Retinal pigment epithelial cell (primary cell): ENCODE results near the gene CENPE.
"Not testable (repeated sequence)": the region's sequence is repeated elsewhere in the genome, so short reads cannot be mapped to it uniquely, and the experiment has no call there.

ENCODE experiments used
- DNase-seq: peaks from one replicate; pipeline ENCODE4 v3.0.0-alpha.2; 2010; ENCODE audit warnings: low read depth
- H3K4me3 ChIP-seq: 2 replicates; pipeline ENCODE4 v1.5.1; 2011; ENCODE audit warnings: mild to moderate bottlenecking, low read length, control low read depth, moderate library complexity
- CTCF ChIP-seq: conservative IDR thresholded peaks from 2 replicates; pipeline ENCODE4 v1.5.1; 2011; ENCODE audit warnings: low read depth, low read length, control low read depth, inconsistent platforms

CENPE gene

GRCh38 chr4:103198111-103198765, at the start of gene CENPE:
Gene CENPE, minus strand, starts transcription at chr4:103198343. Its CDS starts 24 bp downstream, at chr4:103198319.
- peak within 1 kb of the TSS; percentile 93 for H3K4me3 ChIP-seq
- peak; percentile 62 for DNase-seq
- no peak for TF ChIP-seq CTCF

GRCh38 chr4:103244251-103244650, 46.1 kb upstream of the CENPE start:
- TF ChIP-seq CTCF = no peak
- H3K4me3 ChIP-seq = no peak overlapping the region
- no peak for DNase-seq

- H3K4me3 ChIP-seq, DNase-seq: not testable (repeated sequence)
Measured at GRCh38 chr4:103230938-103231337, 32.8 kb upstream of the CENPE start.

GRCh38 chr4:103223556-103223955, 25.4 kb upstream of the CENPE start:
- not testable (repeated sequence) for H3K4me3 ChIP-seq, DNase-seq

GRCh38 chr4:103207673-103208072, 9.5 kb upstream of the CENPE start:
- H3K4me3 ChIP-seq = no peak overlapping the region
- TF ChIP-seq CTCF = peak; percentile 20
- DNase-seq = no peak

- peak; percentile 62 for TF ChIP-seq CTCF
- no peak overlapping the region for H3K4me3 ChIP-seq
- no peak for DNase-seq
Measured at GRCh38 chr4:103204111-103204510, 6.0 kb upstream of the CENPE start.

- no peak overlapping the region for H3K4me3 ChIP-seq
- DNase-seq = no peak
- no peak for TF ChIP-seq CTCF
Measured at GRCh38 chr4:103201724-103202123, 3.6 kb upstream of the CENPE start.

GRCh38 chr4:103201253-103201652, 3.1 kb upstream of the CENPE start:
- no peak for DNase-seq
- TF ChIP-seq CTCF = no peak
- no peak overlapping the region for H3K4me3 ChIP-seq
